ENCODE results near the gene SERPINA5.

DNA sequence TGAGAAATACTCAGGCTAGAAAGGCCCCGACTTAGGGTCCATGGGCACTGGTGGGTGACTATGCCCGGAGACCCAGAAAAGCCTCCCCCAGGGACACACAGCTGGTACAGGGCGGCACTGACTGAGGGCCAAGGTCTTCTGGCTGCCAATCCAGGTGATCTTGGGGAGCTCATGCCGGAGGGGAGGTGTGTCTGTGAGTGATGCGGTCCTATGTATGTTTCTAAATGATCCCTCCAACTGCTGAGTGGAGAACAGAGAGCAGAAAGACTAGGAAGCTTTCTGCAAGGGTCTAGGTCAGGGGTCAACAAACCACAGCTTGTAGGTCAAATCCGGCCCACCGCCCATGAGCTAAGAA is 19.6 kb upstream of the SERPINA5 start:
- TF ChIP-seq, protein P1, sequence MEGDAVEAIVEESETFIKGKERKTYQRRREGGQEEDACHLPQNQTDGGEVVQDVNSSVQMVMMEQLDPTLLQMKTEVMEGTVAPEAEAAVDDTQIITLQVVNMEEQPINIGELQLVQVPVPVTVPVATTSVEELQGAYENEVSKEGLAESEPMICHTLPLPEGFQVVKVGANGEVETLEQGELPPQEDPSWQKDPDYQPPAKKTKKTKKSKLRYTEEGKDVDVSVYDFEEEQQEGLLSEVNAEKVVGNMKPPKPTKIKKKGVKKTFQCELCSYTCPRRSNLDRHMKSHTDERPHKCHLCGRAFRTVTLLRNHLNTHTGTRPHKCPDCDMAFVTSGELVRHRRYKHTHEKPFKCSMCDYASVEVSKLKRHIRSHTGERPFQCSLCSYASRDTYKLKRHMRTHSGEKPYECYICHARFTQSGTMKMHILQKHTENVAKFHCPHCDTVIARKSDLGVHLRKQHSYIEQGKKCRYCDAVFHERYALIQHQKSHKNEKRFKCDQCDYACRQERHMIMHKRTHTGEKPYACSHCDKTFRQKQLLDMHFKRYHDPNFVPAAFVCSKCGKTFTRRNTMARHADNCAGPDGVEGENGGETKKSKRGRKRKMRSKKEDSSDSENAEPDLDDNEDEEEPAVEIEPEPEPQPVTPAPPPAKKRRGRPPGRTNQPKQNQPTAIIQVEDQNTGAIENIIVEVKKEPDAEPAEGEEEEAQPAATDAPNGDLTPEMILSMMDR (IDR thresholded peaks at IDR 0.05): no peak
- TF ChIP-seq POLR2A (IDR thresholded peaks at IDR 0.05; ENCODE audit: low read depth): no peak
- no peak for TF ChIP-seq EP300 (IDR thresholded peaks at IDR 0.05)
- TF ChIP-seq POLR2AphosphoS5 (IDR thresholded peaks at IDR 0.05): no peak
